NCI-H2171 (cell line): ENCODE results near the gene OR4F17.
"Not testable (repeated sequence)": the region's sequence is repeated elsewhere in the genome, so short reads cannot be mapped to it uniquely, and the experiment has no call there.

Source experiments
- DNase-seq: peaks from one replicate; lab custom pipeline; 2025; lab: John Stamatoyannopoulos, UW

The OR4F17 gene, protein sequence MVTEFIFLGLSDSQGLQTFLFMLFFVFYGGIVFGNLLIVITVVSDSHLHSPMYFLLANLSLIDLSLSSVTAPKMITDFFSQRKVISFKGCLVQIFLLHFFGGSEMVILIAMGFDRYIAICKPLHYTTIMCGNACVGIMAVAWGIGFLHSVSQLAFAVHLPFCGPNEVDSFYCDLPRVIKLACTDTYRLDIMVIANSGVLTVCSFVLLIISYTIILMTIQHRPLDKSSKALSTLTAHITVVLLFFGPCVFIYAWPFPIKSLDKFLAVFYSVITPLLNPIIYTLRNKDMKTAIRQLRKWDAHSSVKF

DNA sequence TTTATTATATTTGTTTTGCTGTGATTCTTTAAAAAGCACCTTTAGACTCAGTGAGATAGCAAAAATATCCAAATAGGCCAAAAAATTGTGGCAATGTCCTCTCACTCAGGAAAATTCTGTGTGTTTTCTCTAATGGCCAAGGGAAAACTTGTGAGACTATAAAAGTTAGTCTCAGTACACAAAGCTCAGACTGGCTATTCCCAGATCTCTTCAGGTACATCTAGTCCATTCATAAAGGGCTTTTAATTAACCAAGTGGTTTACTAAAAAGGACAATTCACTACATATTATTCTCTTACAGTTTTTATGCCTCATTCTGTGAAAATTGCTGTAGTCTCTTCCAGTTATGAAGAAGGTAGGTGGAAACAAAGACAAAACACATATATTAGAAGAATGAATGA is at the start of gene OR4F17:
OR4F17 (plus strand) TSS at position 301 of the 400 bp plus-strand sequence. CDS start 3,575 bp downstream, outside the sequence.
- not testable (repeated sequence) for DNase-seq

DNA sequence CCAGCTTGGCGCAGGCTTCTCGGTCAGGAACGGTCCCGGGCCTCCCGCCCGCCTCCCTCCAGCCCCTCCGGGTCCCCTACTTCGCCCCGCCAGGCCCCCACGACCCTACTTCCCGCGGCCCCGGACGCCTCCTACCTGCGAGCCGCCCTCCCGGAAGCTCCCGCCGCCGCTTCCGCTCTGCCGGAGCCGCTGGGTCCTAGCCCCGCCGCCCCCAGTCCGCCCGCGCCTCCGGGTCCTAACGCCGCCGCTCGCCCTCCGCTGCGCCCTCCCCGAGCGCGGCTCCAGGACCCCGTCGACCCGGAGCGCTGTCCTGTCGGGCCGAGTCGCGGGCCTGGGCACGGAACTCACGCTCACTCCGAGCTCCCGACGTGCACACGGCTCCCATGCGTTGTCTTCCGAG is 36.1 kb upstream of the OR4F17 start:
- not testable (repeated sequence) for DNase-seq

DNA sequence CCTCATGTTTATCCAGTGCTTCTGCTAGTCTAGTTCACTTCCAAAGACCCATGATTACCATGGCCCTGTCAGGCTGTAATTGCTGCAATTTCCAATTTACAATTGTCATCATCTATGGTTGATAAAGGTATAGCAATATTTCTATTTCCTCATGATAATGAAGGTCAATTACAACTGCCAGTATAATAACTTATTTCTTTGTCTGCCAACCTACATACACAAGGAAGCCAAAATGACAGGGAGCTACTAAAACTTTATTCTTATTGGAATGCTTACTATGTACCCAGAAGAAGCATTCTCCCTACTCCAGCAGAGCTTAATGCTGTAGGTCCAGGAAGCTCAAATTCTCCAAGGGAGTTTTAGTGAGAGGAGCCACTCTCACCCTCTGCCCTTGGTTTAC is 24.0 kb upstream of the OR4F17 start:
- DNase-seq: not testable (repeated sequence)

DNA sequence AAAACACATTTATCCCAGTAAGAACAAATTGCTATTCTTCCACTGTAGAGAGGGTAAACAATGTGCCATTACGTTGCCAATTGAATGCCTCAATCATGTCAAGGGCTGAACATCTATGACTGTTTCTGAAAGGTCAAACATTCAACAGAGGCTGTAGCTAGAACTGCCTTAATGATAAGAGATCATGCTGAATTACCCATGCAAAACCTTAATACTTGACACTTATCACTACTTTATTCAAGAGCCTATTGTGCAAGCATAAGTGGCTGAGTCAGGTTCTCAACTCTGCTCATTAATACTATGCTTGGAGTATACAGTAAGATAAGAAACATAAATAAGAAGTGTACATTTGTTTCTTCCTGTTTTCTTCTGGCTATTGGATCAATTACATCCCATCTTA is 23.3 kb upstream of the OR4F17 start:
- not testable (repeated sequence) for DNase-seq

DNA sequence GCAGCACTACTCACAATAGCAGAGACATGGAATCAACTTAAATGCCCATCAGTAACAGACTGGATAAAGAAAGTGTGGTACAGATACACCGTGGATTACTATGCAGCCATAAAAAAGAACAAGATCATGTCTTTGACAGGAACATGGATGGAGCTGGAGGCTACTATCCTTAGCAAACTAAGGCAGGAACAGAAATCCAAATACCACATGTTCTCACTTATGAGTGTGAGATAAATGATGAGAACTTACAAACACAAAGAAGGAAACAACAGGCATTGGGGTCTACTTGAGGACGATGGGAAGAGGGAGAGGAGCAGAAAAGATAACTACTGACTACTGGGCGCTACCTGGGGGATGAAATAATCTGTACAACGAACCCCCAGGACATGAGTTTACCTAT is 16.2 kb upstream of the OR4F17 start:
- not testable (repeated sequence) for DNase-seq

DNA sequence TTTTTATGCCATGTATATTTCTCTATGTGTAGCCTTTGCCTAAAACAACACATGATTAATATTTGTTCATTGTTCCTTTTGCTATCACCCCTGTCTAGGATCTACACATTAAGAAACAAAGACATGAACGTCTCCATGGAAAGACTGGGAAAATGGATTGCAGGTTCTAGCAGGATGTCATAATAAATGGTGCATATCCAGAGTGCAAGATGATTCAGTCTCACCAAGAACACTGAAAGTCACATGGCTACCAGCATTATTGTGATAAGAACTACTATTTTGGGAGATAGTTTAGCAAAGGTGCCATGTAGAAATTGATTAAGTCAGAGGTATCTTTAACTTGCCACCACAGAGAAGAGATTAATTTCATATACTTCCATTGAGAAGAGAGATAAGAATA is 12.1 kb upstream of the OR4F17 start:
- DNase-seq: not testable (repeated sequence)

DNA sequence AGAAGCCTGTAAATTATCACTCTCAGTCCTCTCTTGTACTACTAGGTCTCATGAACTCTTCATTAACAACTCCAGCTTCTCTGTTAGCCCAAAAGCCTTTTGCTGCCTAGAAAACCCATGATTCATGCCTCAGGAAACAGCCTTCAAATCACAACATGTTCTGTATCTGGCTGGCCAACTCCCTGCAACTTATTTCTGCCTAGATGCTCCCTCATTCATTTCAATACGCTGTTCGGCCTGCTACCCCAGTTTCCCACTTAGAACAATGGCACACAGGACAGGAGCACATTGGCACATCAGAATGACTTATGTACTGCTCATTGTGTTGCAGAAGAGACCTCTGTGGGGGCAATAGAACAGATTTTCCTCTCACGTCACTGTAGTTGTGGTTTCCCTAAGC is 9.3 kb upstream of the OR4F17 start:
- not testable (repeated sequence) for DNase-seq

DNA sequence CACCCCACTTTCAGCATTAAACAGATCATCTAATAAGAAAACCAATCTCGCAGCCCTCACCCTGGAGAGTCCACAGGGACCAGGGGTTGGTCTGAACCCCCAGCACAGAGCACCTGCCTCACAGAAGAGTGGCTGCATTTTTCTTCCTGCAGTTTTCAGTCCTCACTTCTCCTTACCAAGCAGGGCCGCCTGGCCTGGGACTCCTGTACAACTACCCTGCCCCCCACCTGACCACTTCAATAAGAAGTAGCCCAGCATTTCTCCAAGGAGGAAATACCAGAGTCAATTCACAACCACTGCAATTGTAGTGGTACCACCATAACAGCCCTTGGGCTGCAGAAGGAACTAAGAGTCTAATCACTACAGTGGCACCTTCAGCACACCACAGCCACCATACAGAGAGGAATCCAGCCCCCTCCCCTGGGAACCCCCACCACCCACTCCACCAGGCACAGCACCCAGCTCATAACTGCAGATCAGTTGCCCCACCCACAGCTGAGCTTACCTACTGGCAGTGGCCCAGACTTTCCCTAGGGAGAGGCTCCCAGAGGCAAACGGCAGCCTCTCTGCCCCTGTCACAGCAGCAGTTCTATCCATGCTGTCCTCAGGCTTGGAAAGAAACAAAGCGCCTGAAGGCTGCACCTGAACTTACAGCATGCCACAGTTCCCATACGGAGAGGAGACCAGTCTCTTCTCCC is 13.7 kb downstream of the OR4F17 start:
- not testable (repeated sequence) for DNase-seq
